ENCODE results near the gene TMEM30A.

TMEM30A gene

DNA sequence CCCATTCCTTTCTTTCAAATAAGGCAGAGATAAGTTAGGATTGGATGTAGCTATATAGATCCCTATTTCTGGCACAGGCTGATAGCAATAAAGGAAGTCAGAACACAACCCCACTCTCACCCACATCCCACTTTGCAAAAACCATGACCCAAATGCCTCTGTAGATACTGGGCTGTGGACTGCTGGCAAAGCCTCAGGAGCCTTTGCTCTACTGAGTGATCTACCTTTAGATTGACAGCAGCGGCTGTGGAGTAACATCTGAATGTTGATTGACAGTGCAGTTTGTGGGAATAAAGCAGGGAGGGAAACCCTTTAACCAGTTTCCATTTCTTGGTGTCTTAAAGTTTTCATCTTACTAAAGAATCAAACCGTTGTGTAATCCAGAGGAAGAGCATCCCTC, 6.7 kb upstream of the TMEM30A start:
- DNase-seq, result no peak

DNA sequence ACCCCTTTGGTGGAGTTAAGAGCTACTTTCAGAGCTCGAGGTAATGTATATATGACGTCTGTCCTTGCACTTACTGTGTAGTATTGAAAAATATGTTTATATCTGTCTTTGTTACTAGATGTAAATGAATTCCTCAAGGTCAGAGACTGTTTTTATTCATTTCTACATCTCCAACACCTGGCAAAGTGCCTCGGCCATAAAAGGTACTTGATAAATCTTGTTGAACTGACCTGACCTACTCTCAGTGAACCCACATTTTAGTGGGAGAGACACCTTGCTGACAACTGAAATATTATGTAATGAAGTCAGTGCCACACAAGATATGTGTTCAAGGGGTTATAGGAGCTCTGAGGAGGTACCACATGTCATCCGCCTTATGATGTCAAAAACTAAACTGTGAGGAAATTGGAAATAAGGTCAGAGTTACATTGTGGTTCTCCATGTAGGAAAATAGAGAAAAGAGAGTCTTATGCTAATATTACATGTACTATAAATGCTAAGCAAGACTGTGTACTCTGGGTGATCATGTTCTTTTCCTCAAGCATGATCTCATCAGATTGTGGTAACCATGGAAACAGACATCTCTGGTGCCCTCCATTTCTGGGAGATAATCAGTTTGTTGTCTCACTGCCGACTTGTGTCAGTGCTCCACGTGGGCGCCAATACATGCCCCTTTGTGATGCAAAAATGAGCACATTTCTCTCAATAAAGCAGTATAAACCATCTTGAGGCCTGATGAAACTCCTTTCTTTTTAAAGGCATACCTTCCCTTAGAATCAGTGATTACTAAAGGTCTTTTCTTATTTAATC, 5.7 kb upstream of the TMEM30A start:
- no peak for DNase-seq

DNA sequence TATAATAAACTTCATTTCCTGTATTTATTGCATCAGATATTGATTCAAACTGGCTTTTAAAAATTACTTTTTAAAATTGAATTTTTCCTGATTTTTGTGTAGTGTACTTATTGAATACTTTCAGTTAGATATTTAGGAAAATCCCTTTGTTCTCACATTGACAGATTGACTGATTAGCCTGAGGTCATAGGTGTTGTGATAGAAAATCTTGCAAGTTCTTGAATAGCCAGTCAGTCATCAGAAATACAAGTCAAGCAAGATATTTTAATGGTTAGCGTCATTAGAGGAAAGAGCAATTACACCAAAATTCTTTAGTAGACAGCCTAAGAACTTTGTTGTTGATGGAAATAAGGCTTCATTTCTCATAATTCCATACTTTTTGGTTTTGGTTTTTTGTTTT, 3.4 kb upstream of the TMEM30A start:
- DNase-seq, result no peak

DNA sequence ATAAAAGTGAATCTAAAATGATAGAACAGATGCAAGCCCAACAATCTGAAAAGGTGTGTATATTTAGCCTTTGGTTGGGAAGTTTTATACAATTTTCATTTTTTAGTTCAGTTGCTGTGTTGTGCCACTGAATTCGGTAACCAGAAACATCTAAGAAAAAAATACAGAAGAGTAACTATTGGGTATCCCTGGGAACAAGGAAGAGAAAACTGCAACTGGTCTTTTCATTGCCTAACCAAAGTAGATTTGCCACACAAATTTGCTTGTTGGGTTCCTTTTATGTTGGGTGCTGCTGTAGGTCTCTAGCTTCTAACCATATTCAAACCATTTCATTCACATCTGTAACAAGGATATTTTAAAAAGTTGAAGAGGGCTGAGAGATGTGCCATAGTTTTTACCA, 2.8 kb upstream of the TMEM30A start:
- DNase-seq, result no peak

DNA sequence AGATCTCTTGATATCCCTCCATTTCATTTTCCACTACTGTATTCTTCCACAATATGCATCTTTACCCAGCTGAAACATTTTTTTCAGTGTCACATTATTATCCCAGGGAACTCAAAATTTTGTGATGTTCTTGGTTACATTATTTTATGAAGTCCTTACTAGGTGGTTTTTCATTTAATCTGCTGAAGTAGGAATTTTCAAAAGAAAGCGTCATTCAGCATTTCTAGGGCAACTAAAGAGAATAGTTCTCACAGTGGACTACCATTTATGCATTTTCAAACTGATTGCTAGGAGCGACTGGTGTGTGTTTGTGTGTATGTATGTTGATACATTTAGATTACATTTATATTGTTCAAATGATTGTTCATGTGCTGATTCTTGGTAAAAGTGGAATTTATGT, 2.4 kb upstream of the TMEM30A start:
- DNase-seq, result no peak

DNA sequence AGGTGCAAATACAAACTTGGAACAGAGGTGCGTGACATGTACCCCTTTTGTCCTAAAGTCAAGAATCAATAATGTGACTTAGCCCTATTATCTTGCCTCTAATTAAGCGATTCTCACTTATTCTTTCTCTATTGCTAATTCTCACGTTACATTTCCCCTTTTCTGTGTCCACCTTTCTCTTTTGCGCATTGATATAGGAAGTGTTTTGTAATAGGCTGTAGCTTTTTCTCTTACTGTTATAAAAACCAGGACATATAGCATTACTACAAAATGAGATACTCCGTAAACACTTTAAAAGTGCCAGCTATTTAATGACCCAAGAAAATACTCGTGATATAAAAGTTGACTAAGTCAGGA, 669 bp upstream of the TMEM30A start:
- no peak for DNase-seq

DNA sequence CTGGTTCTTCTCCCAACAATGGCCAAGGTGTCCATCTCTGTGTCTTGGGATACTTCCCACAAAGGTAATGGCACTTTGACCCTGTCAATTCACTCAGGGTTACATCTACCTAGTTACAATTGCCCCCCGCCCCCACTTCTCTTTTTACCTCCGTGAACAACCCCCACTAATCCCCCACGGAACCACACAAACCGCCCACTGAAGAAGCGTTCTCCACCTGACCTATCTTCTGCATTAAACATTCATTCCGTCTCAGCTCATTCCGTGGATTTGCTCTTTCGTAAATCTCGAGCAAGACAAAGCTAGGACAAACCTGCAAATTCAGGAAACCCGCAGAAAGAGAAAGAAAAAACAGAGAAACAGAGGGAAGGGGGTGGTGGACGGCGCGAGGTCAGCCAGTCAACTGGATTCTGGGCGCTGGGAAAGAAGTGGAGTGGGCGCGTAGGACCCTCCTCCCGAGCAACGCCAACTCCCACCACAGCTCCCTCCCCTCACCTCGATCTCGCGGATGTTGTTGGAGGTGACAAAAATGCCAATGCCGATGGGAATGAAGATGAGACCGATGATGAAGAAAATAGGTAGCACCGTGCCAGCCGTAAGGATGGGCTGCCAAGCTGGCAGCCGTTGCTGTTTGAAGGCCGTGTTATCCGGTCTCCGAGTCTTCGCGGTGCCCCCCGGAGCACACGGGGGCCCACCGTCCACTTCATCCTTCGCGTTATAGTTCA, 523 bp downstream of the TMEM30A start:
- no peak for DNase-seq

DNA sequence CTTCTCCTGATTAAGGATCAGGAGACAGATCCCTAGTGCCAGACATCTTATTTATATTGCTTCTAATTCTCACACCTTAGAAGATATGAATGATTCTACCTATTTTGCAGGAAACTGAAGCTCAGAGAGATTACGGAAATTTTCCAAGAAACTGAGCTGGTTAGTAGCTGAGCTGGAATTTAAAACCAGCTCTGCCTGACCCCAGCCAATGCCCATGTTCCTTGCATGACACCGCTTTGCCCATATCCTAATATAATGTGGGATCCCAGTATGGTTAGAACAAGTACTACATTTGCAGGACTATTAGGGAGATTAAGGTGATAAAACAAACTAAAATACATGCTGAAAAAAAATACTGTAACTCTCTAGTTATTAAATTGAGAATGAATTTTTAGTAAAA, 1.9 kb downstream of the TMEM30A start:
- DNase-seq, result no peak

DNA sequence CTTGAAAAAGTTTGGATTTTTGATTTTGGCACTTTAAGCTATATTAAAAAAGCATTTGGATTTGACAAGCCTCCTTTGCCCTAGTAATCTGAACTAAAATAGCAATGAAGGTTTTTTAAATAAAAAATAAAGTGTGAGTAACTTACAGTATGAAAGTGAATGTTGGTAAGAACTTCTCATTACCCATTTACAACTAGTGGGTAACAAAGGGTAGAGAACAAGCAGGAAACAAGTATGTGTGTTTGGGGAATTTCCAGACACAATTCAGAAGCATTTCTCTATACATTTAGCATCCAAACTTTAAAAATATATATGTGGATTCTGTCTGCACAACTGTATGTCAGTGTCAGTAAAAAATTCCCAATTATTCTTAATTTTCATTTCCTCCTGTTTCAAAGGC, 2.9 kb downstream of the TMEM30A start:
- no peak for DNase-seq

DNA sequence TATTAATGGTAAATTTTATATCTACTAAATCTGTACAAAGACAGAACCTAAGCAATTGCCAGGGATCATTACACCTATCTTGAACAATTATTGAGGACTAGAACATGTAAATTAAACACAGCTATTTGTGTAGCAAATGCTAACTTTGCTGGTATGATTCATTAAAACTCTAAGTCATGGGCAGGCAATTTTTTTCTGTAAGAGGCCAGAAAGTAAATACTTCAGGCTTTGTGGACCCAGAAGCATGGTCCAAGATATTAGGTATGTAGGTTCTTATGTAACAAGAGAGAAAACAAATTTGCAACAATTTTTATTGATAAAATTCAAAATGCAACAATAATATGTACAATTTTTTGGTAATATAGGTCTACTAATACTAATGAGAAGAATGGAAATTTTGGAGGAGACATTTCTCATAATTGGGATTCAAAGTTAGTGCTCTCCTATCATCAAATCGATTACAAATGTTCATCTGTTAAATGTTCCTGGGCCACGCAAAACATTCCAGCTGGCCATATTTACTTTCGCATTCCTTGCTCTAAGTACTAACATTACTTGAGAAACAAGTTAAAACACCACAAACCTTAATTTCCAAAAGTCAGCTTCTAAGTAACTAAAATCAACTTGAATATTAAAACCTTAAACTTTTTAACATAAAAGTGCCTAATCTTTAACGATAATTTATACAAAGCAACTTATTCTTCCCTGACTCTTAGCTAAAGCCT, 4.3 kb downstream of the TMEM30A start:
- no peak for DNase-seq

DNA sequence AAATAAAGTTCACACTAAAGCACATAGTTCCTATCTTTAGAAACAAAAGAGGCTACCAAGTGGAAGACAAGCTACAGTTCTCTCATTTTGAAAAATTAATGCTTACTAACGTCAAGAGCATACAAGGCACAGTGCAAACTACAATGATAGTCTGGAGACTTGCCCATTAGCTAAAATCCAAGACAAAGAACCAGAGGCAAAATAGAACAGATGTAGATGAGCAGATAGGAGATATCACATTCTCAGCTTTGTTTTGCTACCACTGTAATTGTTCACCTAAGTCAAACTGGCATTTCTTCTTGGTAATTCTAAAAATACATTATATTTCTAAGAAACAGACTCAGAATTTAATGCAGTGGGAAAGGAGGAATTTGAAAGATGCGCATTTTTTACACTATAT, 5.2 kb downstream of the TMEM30A start:
- no peak for DNase-seq

DNA sequence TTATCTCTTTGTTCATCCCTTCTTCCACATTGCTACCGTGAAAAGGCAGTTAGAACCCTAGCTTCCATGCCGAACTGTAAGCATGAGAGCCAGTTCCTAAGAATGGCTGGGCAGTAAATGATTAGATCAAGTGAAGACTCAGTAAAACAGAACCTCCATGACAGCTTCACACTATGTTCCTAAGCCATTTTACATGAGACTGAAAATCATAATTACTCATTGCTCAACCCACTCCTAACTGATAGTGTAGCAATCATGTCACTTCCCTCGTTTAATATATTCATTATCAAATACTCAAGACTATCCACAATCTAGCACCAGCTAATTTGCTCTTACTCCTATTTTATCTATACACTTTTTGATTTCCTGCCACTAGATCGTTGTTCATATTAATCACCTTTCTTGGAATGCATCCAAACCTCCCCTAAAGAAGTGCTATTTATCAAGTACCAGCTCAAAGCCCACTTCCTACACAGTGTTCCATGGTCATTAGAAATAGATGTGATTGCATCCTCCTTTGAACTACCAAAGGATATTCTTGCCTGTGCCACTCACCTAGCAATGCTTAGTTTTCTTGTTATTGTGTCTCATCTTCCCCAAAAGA, 6.0 kb downstream of the TMEM30A start:
- DNase-seq, result no peak

DNA sequence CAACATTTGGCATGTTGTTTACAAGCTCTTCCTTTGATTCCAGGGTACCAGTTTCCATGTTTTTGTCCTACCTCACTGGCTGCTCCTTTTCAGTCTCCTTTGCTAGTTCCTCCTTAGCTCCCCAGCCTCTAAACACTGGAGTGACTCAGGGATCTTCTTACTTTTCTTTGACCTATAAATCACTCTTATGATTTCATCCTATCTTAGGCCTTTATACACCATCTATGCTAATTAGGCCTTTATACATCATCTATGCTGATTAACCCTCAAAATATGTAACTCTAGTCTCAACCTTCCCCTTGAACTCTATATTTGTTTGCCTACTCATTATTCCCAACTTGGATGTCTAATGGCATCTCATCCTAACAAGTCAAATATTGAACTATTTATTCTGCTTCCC, 9.5 kb downstream of the TMEM30A start:
- DNase-seq, result no peak

DNA sequence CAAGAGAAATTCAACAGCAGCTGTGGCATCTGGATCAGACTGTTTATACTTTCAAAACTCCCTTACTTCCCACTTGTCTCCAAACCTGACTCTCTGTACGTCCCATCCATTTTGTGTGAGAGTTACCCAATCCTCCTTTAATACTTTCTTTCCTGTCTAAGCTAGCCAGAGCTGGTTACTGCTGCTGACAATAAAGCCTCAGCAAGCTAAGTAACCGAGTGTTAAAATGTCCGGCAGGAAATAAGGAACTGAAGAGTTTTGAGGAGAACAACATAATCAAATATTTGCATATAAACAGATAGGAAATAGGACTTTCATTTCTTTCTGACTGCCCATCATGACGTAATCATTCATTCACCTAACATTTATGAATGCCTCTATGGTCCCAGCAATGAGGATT, 11.6 kb downstream of the TMEM30A start:
- no peak for DNase-seq

DNA sequence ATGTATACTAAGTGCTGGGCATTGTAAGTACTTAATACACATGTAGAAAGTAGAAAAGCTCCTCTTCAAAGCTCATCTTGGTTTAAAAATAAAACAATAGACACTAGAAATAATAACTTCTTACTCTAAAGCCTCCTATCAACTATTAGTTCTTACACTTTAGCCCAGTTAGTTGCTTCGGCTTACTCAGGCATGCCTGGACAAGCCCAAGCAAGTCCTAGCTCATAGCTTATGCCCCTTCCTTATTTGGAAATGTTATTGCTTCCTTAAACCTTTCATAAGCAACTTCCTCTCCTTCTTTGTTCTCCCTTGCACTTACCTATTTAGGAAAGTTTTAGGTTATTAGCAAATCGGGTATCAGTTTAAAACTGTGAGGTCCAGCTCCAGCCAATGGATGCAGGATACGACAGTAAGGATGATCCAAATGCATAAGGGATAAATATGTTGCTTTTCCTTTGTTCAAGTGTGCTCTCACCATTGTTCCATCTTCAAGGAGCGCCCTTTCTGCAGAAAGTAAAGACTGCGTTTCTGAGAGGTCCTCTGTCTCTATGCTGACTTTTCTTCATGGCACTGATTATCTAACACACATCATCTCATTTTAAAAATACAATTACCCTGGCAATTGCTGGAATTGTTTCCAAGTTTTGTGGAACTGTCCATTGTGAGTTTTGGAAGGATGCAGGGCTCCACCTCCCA, 12.3 kb downstream of the TMEM30A start:
- DNase-seq, result no peak

DNA sequence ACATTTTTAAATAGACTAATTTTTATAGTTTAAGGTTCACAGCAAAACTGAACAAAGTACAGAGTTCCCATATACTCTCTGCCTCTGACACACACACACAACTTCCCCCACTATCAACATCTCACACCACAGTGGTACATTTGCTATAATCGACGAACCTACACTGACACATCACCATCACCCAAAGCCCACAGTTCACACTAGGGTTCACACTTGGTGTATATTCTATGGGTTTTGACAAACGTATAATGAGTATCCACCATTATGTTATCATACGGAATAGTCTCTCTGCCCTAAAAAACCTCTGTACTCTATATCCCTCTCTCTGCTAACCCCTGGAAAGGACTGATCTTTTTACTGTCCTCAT, 15.6 kb downstream of the TMEM30A start:
- no peak for DNase-seq

DNA sequence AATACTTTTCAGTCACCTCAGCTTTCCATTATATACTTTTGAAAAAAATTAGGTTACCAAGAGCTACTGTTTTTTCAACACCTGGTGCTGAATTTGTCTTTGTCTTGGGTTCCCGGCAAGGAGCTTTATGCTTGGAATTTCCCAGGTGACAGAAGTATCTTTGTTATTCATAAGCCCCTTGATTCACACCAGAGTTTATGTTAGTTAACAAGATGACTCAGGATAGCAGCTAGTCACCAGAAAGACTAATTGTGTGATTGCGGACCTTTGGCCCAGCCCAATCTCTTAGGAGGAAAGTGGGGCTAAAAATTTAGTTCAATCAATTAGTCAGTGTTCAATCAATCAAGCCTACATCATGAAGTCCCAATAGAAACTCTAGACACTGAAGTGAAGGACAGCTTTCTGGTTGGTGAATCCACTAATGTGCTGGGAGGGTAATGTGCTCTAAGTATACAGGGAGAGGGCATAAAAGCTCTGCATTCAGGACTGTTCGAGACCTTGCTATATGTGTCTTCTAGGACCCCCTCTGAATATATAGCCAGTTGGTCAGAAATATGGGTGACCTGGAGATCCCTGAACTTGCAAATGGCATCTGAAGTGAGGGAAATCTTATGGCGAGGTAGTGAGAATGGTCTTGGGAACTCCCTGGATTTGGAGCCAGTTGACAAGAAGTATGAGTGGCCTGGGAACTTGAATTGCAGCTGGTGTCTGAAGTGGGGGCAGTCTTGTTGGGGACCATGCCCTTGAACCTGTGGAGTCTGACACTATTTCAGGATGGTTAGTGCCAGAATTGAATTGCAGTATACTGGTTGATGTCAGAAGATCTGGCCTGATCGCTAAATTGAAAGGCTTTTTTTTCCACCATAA, 16.2 kb downstream of the TMEM30A start:
- no peak for DNase-seq

DNA sequence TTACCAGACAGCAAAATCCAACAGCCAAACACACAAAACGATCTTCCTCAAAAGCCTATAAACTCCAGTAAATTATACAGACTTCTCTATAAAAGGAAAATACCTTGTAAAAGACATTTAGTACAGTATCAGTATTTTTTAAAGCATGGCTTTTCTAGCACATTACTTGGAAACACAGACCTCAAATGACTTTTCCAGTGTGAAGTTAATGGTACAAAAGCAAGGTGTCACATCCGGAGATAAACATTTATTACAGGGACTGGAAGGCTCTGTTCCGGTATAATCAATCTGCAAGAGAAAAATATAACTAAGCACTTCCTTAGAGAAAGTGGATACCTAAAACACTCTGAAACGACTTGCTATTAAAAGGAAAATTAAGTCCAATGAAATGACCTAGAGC, 17.1 kb downstream of the TMEM30A start:
- no peak for DNase-seq

DNA sequence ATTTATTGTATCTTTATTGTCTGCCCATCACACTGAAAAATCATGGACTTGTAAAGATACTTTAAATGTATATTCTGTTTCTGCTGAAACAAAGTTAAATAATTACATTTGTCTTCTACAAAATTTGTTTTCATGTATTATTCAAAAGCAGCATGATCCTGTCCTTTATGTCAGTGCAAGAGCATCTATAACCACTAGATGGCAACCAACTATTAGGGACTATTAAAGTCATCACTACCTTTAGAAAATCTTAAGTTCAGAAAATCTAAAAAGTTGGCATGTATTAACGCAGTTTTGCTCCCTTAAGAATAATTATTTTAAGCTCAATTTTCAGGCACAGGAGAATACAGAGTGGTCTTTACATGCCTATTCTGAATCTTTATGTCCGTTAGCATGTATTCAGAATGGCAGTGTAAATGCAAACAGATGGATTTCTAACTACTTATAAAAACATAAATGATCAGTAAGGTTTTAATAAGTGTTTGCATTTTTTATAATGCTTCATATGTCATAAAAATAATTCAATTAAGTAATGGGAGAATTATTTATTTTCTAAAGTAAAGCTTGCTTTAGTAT, 17.8 kb downstream of the TMEM30A start:
- no peak for DNase-seq

DNA sequence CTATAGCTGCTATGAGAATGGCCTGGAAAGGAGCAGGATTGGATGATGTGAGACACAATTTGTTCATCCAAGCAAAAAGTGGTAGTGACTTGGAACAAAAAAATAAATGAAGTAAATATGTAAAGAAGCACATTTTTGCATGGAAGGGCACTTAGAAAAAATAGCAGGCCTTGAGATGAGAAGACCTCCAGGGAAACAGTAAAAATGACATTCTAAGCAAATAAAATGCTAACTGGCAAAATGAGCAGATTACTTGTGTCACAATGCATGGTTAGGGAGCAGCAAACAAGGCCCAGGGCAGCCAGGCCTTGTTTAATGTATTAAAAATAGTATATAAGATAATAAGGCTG, 21.2 kb downstream of the TMEM30A start:
- DNase-seq, result no peak

DNA sequence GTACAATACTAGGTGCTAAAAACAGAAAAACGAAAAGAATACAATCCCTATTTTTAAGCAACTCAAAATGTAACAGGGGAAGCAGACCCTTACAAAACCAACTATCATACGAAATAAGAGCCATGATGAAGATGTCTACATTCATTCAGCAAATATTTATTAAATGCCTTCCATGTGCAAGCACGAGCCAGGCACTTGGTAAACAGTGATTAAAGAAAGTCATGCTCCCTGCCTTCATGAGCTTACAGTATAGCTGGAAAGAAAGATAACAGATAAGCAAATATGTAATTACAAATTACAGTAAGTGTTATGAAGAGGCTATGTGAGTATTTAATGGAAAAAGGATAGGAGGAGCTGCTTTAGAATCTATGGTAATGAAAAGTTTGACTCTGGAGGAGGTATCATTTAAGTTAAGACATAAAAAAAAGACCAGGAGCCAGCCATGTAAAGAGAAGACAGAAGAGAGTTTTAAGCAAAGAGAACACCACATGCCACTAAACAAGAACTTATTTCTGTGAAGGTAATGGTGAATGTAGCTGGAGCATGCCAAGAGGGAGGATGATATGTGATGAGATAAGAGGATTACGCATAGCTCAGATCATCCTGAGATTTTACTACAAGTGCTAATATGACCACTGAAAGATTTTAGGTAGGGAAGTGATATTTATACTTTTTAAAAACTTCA, 21.7 kb downstream of the TMEM30A start:
- no peak for DNase-seq
